IMR-90 (cell line): ENCODE results near the gene C15orf40.

Source experiments
- CEBPB ChIP-seq: IDR thresholded peaks from 2 replicates; pipeline ENCODE4 v1.6.1; 2012; ENCODE audit warnings: low read depth, low read length, improper control_type of control experiment
- MAZ ChIP-seq: IDR thresholded peaks from 2 replicates; pipeline ENCODE4 v1.6.1; 2012; ENCODE audit warnings: low read depth, mild to moderate bottlenecking, low read length, improper control_type of control experiment, moderate library complexity, borderline replicate concordance
- MXI1 ChIP-seq: IDR thresholded peaks from 2 replicates; pipeline ENCODE4 v1.6.1; 2012; ENCODE audit warnings: low read depth, mild to moderate bottlenecking, low read length, moderate library complexity, borderline replicate concordance
- NFE2L2 ChIP-seq: fragments of 150-350 bp; IDR thresholded peaks from 2 replicates; pipeline ENCODE4 v1.6.1; 2016; ENCODE audit warnings: low read depth, mild to moderate bottlenecking, low read length
- POLR2A ChIP-seq: IDR thresholded peaks from 2 replicates; pipeline ENCODE4 v1.6.1; 2012; ENCODE audit warnings: mild to moderate bottlenecking, low read depth, low read length
- RAD21 ChIP-seq: IDR thresholded peaks from 2 replicates; pipeline ENCODE4 v1.6.1; 2012; ENCODE audit warnings: low read length, improper control_type of control experiment
- RCOR1 ChIP-seq: IDR thresholded peaks from 2 replicates; pipeline ENCODE4 v1.6.1; 2012; ENCODE audit warnings: mild to moderate bottlenecking, low read length, improper control_type of control experiment; ENCODE audit not compliant: insufficient replicate concordance
- RFX5 ChIP-seq: IDR thresholded peaks from 2 replicates; pipeline ENCODE4 v1.8.0; 2012; ENCODE audit warnings: low read depth, mild to moderate bottlenecking, low read length, moderate library complexity
- SMC3 ChIP-seq: fragments of 150-350 bp; IDR thresholded peaks from 2 replicates; pipeline ENCODE4 v1.6.1; 2016; ENCODE audit warnings: low read depth, mild to moderate bottlenecking, antibody characterized with exemption, low read length, moderate library complexity
- TF ChIP-seq, protein P1 (sequence below): conservative IDR thresholded peaks from 2 replicates; pipeline ENCODE4 v1.5.1; 2012; ENCODE audit warnings: mild to moderate bottlenecking, low read depth, low read length, improper control_type of control experiment
- TF ChIP-seq, protein P2 (sequence below): fragments of 150-350 bp; IDR thresholded peaks from 2 replicates; pipeline ENCODE4 v1.6.1; 2016; ENCODE audit warnings: low read depth, mild to moderate bottlenecking, low read length, moderate library complexity, borderline replicate concordance

DNA sequence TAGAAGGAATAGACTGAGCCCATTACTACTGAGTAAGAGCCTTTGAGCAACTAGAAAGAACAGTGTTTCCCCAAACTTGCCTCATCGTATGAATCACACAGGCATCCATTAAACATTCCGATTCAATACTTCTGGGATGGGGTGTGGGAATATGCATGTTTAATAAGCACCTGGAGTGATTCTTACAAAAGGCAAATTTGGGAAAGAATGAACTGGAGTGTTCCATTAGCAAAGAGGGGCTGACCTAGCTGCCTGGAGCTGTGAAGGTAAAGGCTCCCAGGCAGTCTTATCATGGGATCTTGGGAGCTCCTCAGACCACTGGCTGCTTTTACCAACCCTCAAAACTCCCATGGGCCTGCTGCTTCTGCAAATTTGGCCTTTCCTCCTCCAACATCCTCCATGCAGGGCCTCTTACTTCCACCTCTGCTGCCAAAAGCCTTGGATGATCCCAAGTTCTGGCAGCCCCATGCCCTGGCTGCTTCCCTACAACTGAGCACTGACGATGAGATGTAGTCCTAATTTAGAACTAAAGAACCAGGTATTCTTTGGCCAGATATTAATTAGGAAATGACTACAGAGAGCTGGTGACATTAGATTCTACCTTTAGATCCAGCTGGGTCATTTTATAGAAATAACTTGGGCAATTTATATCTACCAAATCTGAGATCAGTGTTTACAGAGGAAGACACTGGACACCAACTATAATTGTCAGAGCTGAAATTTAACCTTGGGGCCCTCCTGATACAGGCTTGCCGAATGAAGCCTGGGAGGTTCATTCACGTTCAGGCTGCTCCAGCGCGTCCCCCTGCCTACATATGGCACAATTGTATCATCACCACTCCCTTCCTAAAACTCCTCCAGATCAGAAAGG is 47.7 kb downstream of the C15orf40 start:
- TF ChIP-seq POLR2A = no peak
- TF ChIP-seq, protein P1, sequence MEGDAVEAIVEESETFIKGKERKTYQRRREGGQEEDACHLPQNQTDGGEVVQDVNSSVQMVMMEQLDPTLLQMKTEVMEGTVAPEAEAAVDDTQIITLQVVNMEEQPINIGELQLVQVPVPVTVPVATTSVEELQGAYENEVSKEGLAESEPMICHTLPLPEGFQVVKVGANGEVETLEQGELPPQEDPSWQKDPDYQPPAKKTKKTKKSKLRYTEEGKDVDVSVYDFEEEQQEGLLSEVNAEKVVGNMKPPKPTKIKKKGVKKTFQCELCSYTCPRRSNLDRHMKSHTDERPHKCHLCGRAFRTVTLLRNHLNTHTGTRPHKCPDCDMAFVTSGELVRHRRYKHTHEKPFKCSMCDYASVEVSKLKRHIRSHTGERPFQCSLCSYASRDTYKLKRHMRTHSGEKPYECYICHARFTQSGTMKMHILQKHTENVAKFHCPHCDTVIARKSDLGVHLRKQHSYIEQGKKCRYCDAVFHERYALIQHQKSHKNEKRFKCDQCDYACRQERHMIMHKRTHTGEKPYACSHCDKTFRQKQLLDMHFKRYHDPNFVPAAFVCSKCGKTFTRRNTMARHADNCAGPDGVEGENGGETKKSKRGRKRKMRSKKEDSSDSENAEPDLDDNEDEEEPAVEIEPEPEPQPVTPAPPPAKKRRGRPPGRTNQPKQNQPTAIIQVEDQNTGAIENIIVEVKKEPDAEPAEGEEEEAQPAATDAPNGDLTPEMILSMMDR = no peak
- no peak for TF ChIP-seq NFE2L2
- no peak for TF ChIP-seq CEBPB
- TF ChIP-seq SMC3 = no peak
- no peak for TF ChIP-seq MAZ
- TF ChIP-seq RCOR1 = no peak
- no peak for TF ChIP-seq MXI1
- no peak for TF ChIP-seq RAD21
- TF ChIP-seq, protein P2, sequence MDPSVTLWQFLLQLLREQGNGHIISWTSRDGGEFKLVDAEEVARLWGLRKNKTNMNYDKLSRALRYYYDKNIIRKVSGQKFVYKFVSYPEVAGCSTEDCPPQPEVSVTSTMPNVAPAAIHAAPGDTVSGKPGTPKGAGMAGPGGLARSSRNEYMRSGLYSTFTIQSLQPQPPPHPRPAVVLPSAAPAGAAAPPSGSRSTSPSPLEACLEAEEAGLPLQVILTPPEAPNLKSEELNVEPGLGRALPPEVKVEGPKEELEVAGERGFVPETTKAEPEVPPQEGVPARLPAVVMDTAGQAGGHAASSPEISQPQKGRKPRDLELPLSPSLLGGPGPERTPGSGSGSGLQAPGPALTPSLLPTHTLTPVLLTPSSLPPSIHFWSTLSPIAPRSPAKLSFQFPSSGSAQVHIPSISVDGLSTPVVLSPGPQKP = no peak
- TF ChIP-seq RFX5 = no peak
